HEK293 (cell line): ENCODE data around the gene KRTAP12-4.

Experiments used
- CTCF ChIA-PET: fragments of 350-600 bp; formaldehyde crosslinking; extraction: SDS; loops from one replicate; lab custom pipeline; 2021; ENCODE audit warnings: antibody characterized with exemption; lab: Yijun Ruan, JAX
- POLR2A ChIA-PET: fragments of 300-600 bp; formaldehyde crosslinking; extraction: SDS; loops from one replicate; lab custom pipeline; 2020; ENCODE audit warnings: antibody characterized with exemption, inconsistent platforms; lab: Yijun Ruan, JAX
- H3K27ac ChIP-seq: fragments of 200-500 bp; sonication (Bioruptor generic); 2 replicates; pipeline ENCODE4 v1.5.1; 2014; ENCODE audit warnings: low read depth, low read length, control low read depth, inconsistent platforms; ENCODE audit errors: extremely low read depth
- H3K36me3 ChIP-seq, 2 experiments: fragments of 200-500 bp in 1 of 2; sonication (Bioruptor generic) in 1 of 2; 1 replicate in 1 of 2; 2 replicates in 1 of 2; pipeline ENCODE4 v1.5.1; 2014 to 2017; ENCODE audit warnings: inconsistent platforms in 2 of 2, low read length in 2 of 2; ENCODE audit not compliant: control insufficient read depth in 2 of 2, insufficient read depth in 1 of 2
- H3K4me1 ChIP-seq: fragments of 200-500 bp; sonication (Bioruptor generic); 2 replicates; pipeline ENCODE4 v1.5.1; 2014; ENCODE audit warnings: mild to moderate bottlenecking, low read length, inconsistent platforms; ENCODE audit not compliant: control insufficient read depth, insufficient read depth
- H3K4me3 ChIP-seq: 2 replicates; pipeline ENCODE4 v1.5.1; 2011; ENCODE audit warnings: low read depth, mild to moderate bottlenecking, control low read depth, low read length, moderate library complexity
- H3K9me3 ChIP-seq: fragments of 200-500 bp; sonication (Bioruptor generic); 2 replicates; pipeline ENCODE4 v1.5.1; 2014; ENCODE audit warnings: low read depth, low read length, inconsistent platforms; ENCODE audit not compliant: control insufficient read depth, insufficient read depth
- BCL11A ChIP-seq: fragments of 450-650 bp; formaldehyde crosslinking; IDR thresholded peaks from 2 replicates; pipeline ENCODE4 v1.5.1; 2016; ENCODE audit warnings: low read depth, missing biosample characterization, missing genetic modification characterization
- GLIS1 ChIP-seq: fragments of 450-650 bp; formaldehyde crosslinking; IDR thresholded peaks from 2 replicates; pipeline ENCODE4 v1.5.1; 2016; ENCODE audit warnings: missing biosample characterization, missing genetic modification characterization
- GLIS2 ChIP-seq: fragments of 450-650 bp; formaldehyde crosslinking; IDR thresholded peaks from 2 replicates; pipeline ENCODE4 v1.5.1; 2016; ENCODE audit warnings: missing biosample characterization, missing genetic modification characterization
- KLF17 ChIP-seq: fragments of 450-650 bp; formaldehyde crosslinking; IDR thresholded peaks from 2 replicates; pipeline ENCODE4 v1.5.1; 2016; ENCODE audit warnings: missing biosample characterization, missing genetic modification characterization
- SP3 ChIP-seq: fragments of 450-650 bp; formaldehyde crosslinking; IDR thresholded peaks from 2 replicates; pipeline ENCODE4 v1.5.1; 2016; ENCODE audit warnings: missing biosample characterization, missing genetic modification characterization
- ZFHX2 ChIP-seq: fragments of 450-650 bp; formaldehyde crosslinking; conservative IDR thresholded peaks from 2 replicates; pipeline ENCODE4 v1.5.1; 2016; ENCODE audit warnings: missing biosample characterization, missing genetic modification characterization
- ZFP41 ChIP-seq: fragments of 450-650 bp; formaldehyde crosslinking; IDR thresholded peaks from 2 replicates; pipeline ENCODE4 v1.5.1; 2016; ENCODE audit warnings: missing biosample characterization, missing genetic modification characterization, borderline replicate concordance
- ZFP69B ChIP-seq: fragments of 450-650 bp; formaldehyde crosslinking; IDR thresholded peaks from 2 replicates; pipeline ENCODE4 v1.5.1; 2016; ENCODE audit warnings: missing biosample characterization, missing genetic modification characterization
- ZNF280D ChIP-seq: fragments of 450-650 bp; formaldehyde crosslinking; IDR thresholded peaks from 2 replicates; pipeline ENCODE4 v1.5.1; 2016; ENCODE audit warnings: missing biosample characterization, missing genetic modification characterization
- ZNF302 ChIP-seq: fragments of 450-650 bp; formaldehyde crosslinking; IDR thresholded peaks from 2 replicates; pipeline ENCODE4 v1.5.1; 2016; ENCODE audit warnings: missing biosample characterization, missing genetic modification characterization, low read depth
- ZNF398 ChIP-seq: fragments of 450-650 bp; formaldehyde crosslinking; IDR thresholded peaks from 2 replicates; pipeline ENCODE4 v1.5.1; 2017; ENCODE audit warnings: missing biosample characterization, missing genetic modification characterization
- ZNF48 ChIP-seq: fragments of 450-650 bp; formaldehyde crosslinking; IDR thresholded peaks from 2 replicates; pipeline ENCODE4 v1.5.1; 2016; ENCODE audit warnings: missing biosample characterization, missing genetic modification characterization
- ZNF513 ChIP-seq: fragments of 450-650 bp; IDR thresholded peaks from 2 replicates; pipeline ENCODE4 v1.5.1; 2018; ENCODE audit warnings: missing biosample characterization, missing genetic modification characterization
- ZNF555 ChIP-seq: fragments of 450-650 bp; formaldehyde crosslinking; conservative IDR thresholded peaks from 2 replicates; pipeline ENCODE4 v1.5.1; 2017; ENCODE audit warnings: missing biosample characterization, mild to moderate bottlenecking, missing genetic modification characterization, inconsistent platforms
- ZNF621 ChIP-seq: fragments of 450-650 bp; formaldehyde crosslinking; IDR thresholded peaks from 2 replicates; pipeline ENCODE4 v1.5.1; 2017; ENCODE audit warnings: missing biosample characterization, missing genetic modification characterization
- ZNF623 ChIP-seq: fragments of 450-650 bp; formaldehyde crosslinking; IDR thresholded peaks from 2 replicates; pipeline ENCODE4 v1.5.1; 2016; ENCODE audit warnings: missing biosample characterization, missing genetic modification characterization
- ZNF670 ChIP-seq: fragments of 450-650 bp; formaldehyde crosslinking; IDR thresholded peaks from 2 replicates; pipeline ENCODE4 v1.5.1; 2016; ENCODE audit warnings: missing biosample characterization, missing genetic modification characterization, low read depth
- ZNF843 ChIP-seq: fragments of 450-650 bp; formaldehyde crosslinking; IDR thresholded peaks from 2 replicates; pipeline ENCODE4 v1.5.1; 2016; ENCODE audit warnings: missing biosample characterization, missing genetic modification characterization
- ZSCAN18 ChIP-seq: fragments of 450-650 bp; formaldehyde crosslinking; IDR thresholded peaks from 2 replicates; pipeline ENCODE4 v1.5.1; 2016; ENCODE audit warnings: missing biosample characterization, missing genetic modification characterization
- ZSCAN23 ChIP-seq: fragments of 450-650 bp; formaldehyde crosslinking; IDR thresholded peaks from 2 replicates; pipeline ENCODE4 v1.5.1; 2016; ENCODE audit warnings: missing biosample characterization, missing genetic modification characterization

KRTAP12-4 gene

GRCh38 chr21:44626262-44626661 lies 28.2 kb downstream of the KRTAP12-4 start:
- no peak for TF ChIP-seq ZFP41 (tag by site-specific recombination)
- no peak for TF ChIP-seq ZNF398
- TF ChIP-seq ZFHX2 = no peak
- TF ChIP-seq ZNF670 (tag by site-specific recombination) = no peak
- TF ChIP-seq ZNF621 = no peak
- no peak for TF ChIP-seq ZNF48 (tag by site-specific recombination)
- no peak for TF ChIP-seq ZNF302 (tag by site-specific recombination)
- TF ChIP-seq ZNF513 (tag by site-specific recombination) = no peak
- no peak for TF ChIP-seq BCL11A (tag by site-specific recombination)
- TF ChIP-seq ZSCAN23 (tag by site-specific recombination) = no peak
- no peak for TF ChIP-seq GLIS1
- TF ChIP-seq ZFP69B = no peak
- TF ChIP-seq ZNF623 (tag by site-specific recombination) = no peak
- TF ChIP-seq ZNF843 (tag by site-specific recombination) = no peak
- no peak for TF ChIP-seq SP3 (tag by site-specific recombination)
- TF ChIP-seq KLF17 = no peak
- TF ChIP-seq ZNF280D (tag by site-specific recombination) = no peak
- no peak for TF ChIP-seq ZNF555 (tag by site-specific recombination)
- no peak for TF ChIP-seq ZSCAN18 (tag by site-specific recombination)
- no peak for TF ChIP-seq GLIS2

More at GRCh38 chr21:44626262-44626661, 28.2 kb downstream of the KRTAP12-4 start:
- Histone ChIP-seq H3K36me3 (no peaks in the 10 kb centered on the region), H3K4me3 (no peak overlapping the region), H3K27ac (no peak overlapping the region), H3K4me1 (no peaks in the 10 kb centered on the region), H3K9me3 (no peaks in the 10 kb centered on the region)
- ChIA-PET POLR2A (no interaction called here), CTCF (interaction anchor here (0.7 kb wide), 1 partner anchor 974 kb away, joined by 3 read pairs; no protein-coding TSS in a partner anchor)
